ENCODE data around the gene SULT1E1. TPM values are rescaled to one million over a fixed set of nuclear protein-coding genes. Genes with fewer than 3 reads are reported as not detected.

Gene SULT1E1
- total and polyA plus RNA-seq, 2 of the 8 experiments (the other 6 are each of a cell fraction or from before 2014, with no cell fraction given): not detected

DNA sequence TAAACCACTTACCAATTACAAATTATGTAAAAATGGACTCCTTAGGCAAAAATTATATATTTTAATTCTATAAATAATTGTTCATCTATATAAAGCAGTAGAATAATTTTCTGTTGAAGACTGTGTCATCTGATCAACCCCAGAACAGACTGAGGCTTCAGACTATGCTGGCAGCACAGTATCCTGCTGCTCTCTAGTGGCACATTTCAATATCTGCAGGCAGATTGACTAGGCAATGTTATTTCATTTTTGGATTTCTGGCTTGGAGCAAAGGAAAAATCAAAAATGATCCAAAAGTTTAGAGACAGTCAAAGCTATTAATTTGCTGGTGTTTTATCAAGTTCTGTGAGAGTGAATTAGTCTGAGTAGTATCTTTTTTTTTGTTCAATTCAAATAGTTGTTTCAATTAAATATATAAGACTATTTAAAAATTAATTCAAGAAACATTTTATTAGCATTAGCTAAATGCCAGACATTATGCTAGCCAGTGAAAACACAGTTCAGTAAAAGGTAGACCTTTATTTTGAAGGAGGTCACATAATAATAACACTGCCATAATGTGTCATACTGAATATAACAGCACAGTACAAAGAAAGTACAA, 21.3 kb upstream of the SULT1E1 start:
- Histone ChIP-seq H4K5ac (ENCODE audit: insufficient read length, low read depth, low read length) (no peak overlapping the region), H3K18ac (ENCODE audit: extremely low read depth, low read length) (no peak overlapping the region), H3K23ac (ENCODE audit: insufficient read length) (no peak overlapping the region), H3K79me1 (ENCODE audit: low read depth, low read length) (no peaks in the 10 kb centered on the region), H3K27ac (ENCODE audit: low read depth, low read length) (no peak overlapping the region), H4K91ac (replicated peaks; ENCODE audit: insufficient read length, low read length) (no peak overlapping the region), H4K8ac (ENCODE audit: extremely low read depth, insufficient read depth, low read length) (no peak overlapping the region), H2AFZ (ENCODE audit: low read length) (no peak overlapping the region), H3K4me2 (ENCODE audit: insufficient read depth in 1 of 2, low read depth in 2 of 2, low read length in 2 of 2) (no peak overlapping the region), H3K79me2 (ENCODE audit: control insufficient read depth in 1 of 2, insufficient read depth in 2 of 2, low read length in 2 of 2) (no peaks in the 10 kb centered on the region), H3K4ac (replicated peaks; ENCODE audit: insufficient read length, low read depth, low read length) (no peak overlapping the region), H3K4me1 (replicated peaks in 1 of 4; ENCODE audit: control insufficient read depth in 3 of 4, insufficient read depth in 4 of 4, low read length in 3 of 4) (no peaks in the 10 kb centered on the region), H2BK15ac (ENCODE audit: low read length) (no peak overlapping the region), H4K20me1 (replicated peaks in 1 of 2; ENCODE audit: control insufficient read depth in 1 of 2, insufficient read depth in 2 of 2, low read length in 2 of 2) (no peaks in the 10 kb centered on the region), H3K36me3 (ENCODE audit: control insufficient read depth in 2 of 4, insufficient read depth in 4 of 4, low read length in 3 of 4) (no peaks in the 10 kb centered on the region), H3K9me3 (ENCODE audit: insufficient read depth in 2 of 2, low read depth in 1 of 2, low read length in 1 of 2) (peaks cover 7 to 13% of the 10 kb centered on the region in 2 experiments; a peak in 3 of 4 replicates), H3K23me2 (ENCODE audit: low read depth, low read length) (no peaks in the 10 kb centered on the region), H3K27me3 (replicated peaks in 1 of 4; ENCODE audit: control insufficient read depth in 3 of 4, extremely low read depth in 1 of 4, insufficient read depth in 3 of 4, low read length in 3 of 4) (no peaks in the 10 kb centered on the region), H3K56ac (replicated peaks; ENCODE audit: insufficient read length, low read depth, low read length) (no peak overlapping the region), H3K9ac (replicated peaks in 1 of 4; ENCODE audit: extremely low read depth in 1 of 4, low read depth in 3 of 4, low read length in 3 of 4) (no peak overlapping the region), H2BK12ac (ENCODE audit: low read depth, low read length) (no peak overlapping the region), H2BK5ac (ENCODE audit: low read depth, low read length) (no peak overlapping the region), H2BK120ac (replicated peaks; ENCODE audit: low read depth, low read length) (no peak overlapping the region), H2BK20ac (ENCODE audit: low read length) (no peak overlapping the region), H3K4me3 (ENCODE audit: extremely low read depth in 1 of 4, insufficient read depth in 2 of 4, low read depth in 3 of 4, low read length in 4 of 4) (no peak overlapping the region), H3K14ac (ENCODE audit: insufficient read length) (no peak overlapping the region), H2AK5ac (ENCODE audit: low read depth, low read length) (no peak overlapping the region)
- FAIRE-seq: peak; percentile 52
- DNase-seq (ENCODE audit: low read depth in 1 of 2, low spot score in 2 of 2): no peak
- POLR2A ChIA-PET (ENCODE audit: partially characterized antibody): no interaction called here
- CTCF ChIA-PET (ENCODE audit: partially characterized antibody): interaction anchor here (0.6 to 4.1 kb wide), 33 partner anchors 10 to 440 kb away, joined by 3 to 25 read pairs (median 4); no protein-coding TSS in a partner anchor
- TF ChIP-seq ZNF274 (IDR thresholded peaks at IDR 0.05; ENCODE audit: borderline replicate concordance, extremely low read depth, low read length): no peak
- TF ChIP-seq, protein P1, sequence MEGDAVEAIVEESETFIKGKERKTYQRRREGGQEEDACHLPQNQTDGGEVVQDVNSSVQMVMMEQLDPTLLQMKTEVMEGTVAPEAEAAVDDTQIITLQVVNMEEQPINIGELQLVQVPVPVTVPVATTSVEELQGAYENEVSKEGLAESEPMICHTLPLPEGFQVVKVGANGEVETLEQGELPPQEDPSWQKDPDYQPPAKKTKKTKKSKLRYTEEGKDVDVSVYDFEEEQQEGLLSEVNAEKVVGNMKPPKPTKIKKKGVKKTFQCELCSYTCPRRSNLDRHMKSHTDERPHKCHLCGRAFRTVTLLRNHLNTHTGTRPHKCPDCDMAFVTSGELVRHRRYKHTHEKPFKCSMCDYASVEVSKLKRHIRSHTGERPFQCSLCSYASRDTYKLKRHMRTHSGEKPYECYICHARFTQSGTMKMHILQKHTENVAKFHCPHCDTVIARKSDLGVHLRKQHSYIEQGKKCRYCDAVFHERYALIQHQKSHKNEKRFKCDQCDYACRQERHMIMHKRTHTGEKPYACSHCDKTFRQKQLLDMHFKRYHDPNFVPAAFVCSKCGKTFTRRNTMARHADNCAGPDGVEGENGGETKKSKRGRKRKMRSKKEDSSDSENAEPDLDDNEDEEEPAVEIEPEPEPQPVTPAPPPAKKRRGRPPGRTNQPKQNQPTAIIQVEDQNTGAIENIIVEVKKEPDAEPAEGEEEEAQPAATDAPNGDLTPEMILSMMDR (IDR thresholded peaks at IDR 0.05; ENCODE audit: control extremely low read depth in 1 of 3, insufficient read depth in 1 of 3, low read depth in 1 of 3, low read length in 3 of 3): peak in 2 of 3 experiments; percentile 74 to 85; a peak in 3 of 4 replicates
- TF ChIP-seq TCF12 (IDR thresholded peaks at IDR 0.05; ENCODE audit: low read depth, low read length): no peak
- no peak for TF ChIP-seq TAF1 (IDR thresholded peaks at IDR 0.05; ENCODE audit: low read depth, low read length)
- no peak for TF ChIP-seq CEBPB (IDR thresholded peaks at IDR 0.05; ENCODE audit: low read depth, low read length)
- no peak for TF ChIP-seq CTBP2 (IDR thresholded peaks at IDR 0.05; ENCODE audit: borderline replicate concordance, insufficient read depth, insufficient read length, low read length)
- no peak for TF ChIP-seq RBBP5 (IDR thresholded peaks at IDR 0.05; ENCODE audit: borderline replicate concordance, low read depth, low read length)
- TF ChIP-seq RAD21 (IDR thresholded peaks at IDR 0.05 in 1 of 2, conservative IDR thresholded peaks at IDR 0.05 in 1 of 2; ENCODE audit: low read depth in 2 of 2, low read length in 2 of 2): peak; percentile 97
- no peak for TF ChIP-seq CBX5 (IDR thresholded peaks at IDR 0.05; ENCODE audit: low read depth, low read length)
- TF ChIP-seq SP2 (IDR thresholded peaks at IDR 0.05; ENCODE audit: low read length): no peak
- TF ChIP-seq MAFK (IDR thresholded peaks at IDR 0.05; ENCODE audit: low read depth, low read length): no peak
- TF ChIP-seq RXRA (IDR thresholded peaks at IDR 0.05; ENCODE audit: insufficient read depth, low read depth, low read length): no peak
